ENCODE measurements around the gene WDFY4.

Gene WDFY4

GRCh38 chr10:48722153-48723145 is 37.8 kb downstream of the WDFY4 start:
- no peak for DNase-seq

GRCh38 chr10:48724127-48724526 is 39.5 kb downstream of the WDFY4 start:
- DNase-seq, result no peak

GRCh38 chr10:48725708-48726107 is 41.0 kb downstream of the WDFY4 start:
- DNase-seq, result no peak

- DNase-seq, result no peak
Measured at GRCh38 chr10:48727866-48728265, 43.2 kb downstream of the WDFY4 start.

- no peak for DNase-seq
Measured at GRCh38 chr10:48729222-48729621, 44.5 kb downstream of the WDFY4 start.

- DNase-seq, result no peak
Measured at GRCh38 chr10:48729941-48730457, 45.3 kb downstream of the WDFY4 start.

GRCh38 chr10:48731141-48731540 is 46.5 kb downstream of the WDFY4 start:
- no peak for DNase-seq

GRCh38 chr10:48731654-48732053 is 47.0 kb downstream of the WDFY4 start:
- no peak for DNase-seq

GRCh38 chr10:48733329-48733728 is 48.7 kb downstream of the WDFY4 start:
- no peak for DNase-seq

- no peak for DNase-seq
Measured at GRCh38 chr10:48735836-48736390, 51.2 kb downstream of the WDFY4 start.

- no peak for DNase-seq
Measured at GRCh38 chr10:48736596-48736995, 51.9 kb downstream of the WDFY4 start.

- no peak for DNase-seq
Measured at GRCh38 chr10:48737886-48738285, 53.2 kb downstream of the WDFY4 start.

GRCh38 chr10:48739170-48739569 is 54.5 kb downstream of the WDFY4 start:
- DNase-seq, result no peak

GRCh38 chr10:48740015-48740707 is 55.5 kb downstream of the WDFY4 start:
- no peak for DNase-seq

- no peak for DNase-seq
Measured at GRCh38 chr10:48740988-48741387, 56.3 kb downstream of the WDFY4 start.

GRCh38 chr10:48742891-48743860 is 58.5 kb downstream of the WDFY4 start:
- DNase-seq, result no peak

GRCh38 chr10:48744587-48744986 is 59.9 kb downstream of the WDFY4 start:
- DNase-seq, result no peak

- no peak for DNase-seq
Measured at GRCh38 chr10:48745662-48746245, 61.1 kb downstream of the WDFY4 start.

- DNase-seq, result no peak
Measured at GRCh38 chr10:48748573-48748972, 63.9 kb downstream of the WDFY4 start.

- no peak for DNase-seq
Measured at GRCh38 chr10:48749254-48749787, 64.6 kb downstream of the WDFY4 start.

GRCh38 chr10:48750019-48750418 is 65.3 kb downstream of the WDFY4 start:
- DNase-seq, result no peak

- DNase-seq, result no peak
Measured at GRCh38 chr10:48750991-48751390, 66.3 kb downstream of the WDFY4 start.

Measured in NCI-H526 treated with DMSO at 0.1 percent for 48 hours (cell line).